K562 (cell line): Measurements from ENCODE around the gene VWA7. TPM values are rescaled to one million over a fixed set of nuclear protein-coding genes. Genes with fewer than 3 reads are reported as not detected.

ENCODE experiments used
- ARID1B ChIP-seq: fragments of 450-650 bp; IDR thresholded peaks from 2 replicates; pipeline ENCODE4 v1.6.1; 2016; ENCODE audit warnings: antibody characterized with exemption, mild to moderate bottlenecking, inconsistent platforms
- BDP1 ChIP-seq: IDR thresholded peaks from 3 replicates; pipeline ENCODE4 v1.6.1; 2011; ENCODE audit not compliant: insufficient read length, insufficient read depth
- CBX3 ChIP-seq, 2 experiments: IDR thresholded peaks; 1 replicate in 1 of 2; 2 replicates in 1 of 2; pipeline ENCODE4 v1.6.1; 2012; ENCODE audit warnings: inconsistent platforms in 2 of 2, low read length in 2 of 2, borderline replicate concordance in 1 of 2, control low read depth in 1 of 2
- COPS2 ChIP-seq: fragments of 450-650 bp; conservative IDR thresholded peaks from 2 replicates; pipeline ENCODE4 v1.6.1; 2016; ENCODE audit warnings: mild to moderate bottlenecking, moderate library complexity
- CREB3L1 ChIP-seq: fragments of 450-650 bp; IDR thresholded peaks from 2 replicates; pipeline ENCODE4 v1.6.1; 2014; ENCODE audit warnings: low read depth, mild to moderate bottlenecking, moderate library complexity, borderline replicate concordance
- CUX1 ChIP-seq: fragments of 200-800 bp; sonication (Bioruptor generic); IDR thresholded peaks from 2 replicates; pipeline ENCODE4 v1.6.1; 2016; ENCODE audit warnings: missing genetic modification characterization, missing compliant biosample characterization
- DLX4 ChIP-seq: fragments of 250-450 bp; sonication (Bioruptor Pico); IDR thresholded peaks from 2 replicates; pipeline ENCODE4 v1.6.1; 2021; ENCODE audit warnings: mild to moderate bottlenecking
- EHMT2 ChIP-seq: fragments of 450-650 bp; IDR thresholded peaks from 2 replicates; pipeline ENCODE4 v1.6.1; 2018; ENCODE audit warnings: antibody characterized with exemption
- EP300 ChIP-seq: IDR thresholded peaks from 2 replicates; pipeline ENCODE4 v1.6.1; 2012; ENCODE audit warnings: low read length, improper control_type of control experiment
- FOS ChIP-seq: IDR thresholded peaks from 3 replicates; pipeline ENCODE4 v1.6.1; 2011; ENCODE audit not compliant: insufficient read length; ENCODE audit errors: extremely low read depth
- FOXJ3 ChIP-seq: sonication (generic); formaldehyde crosslinking; IDR thresholded peaks from 2 replicates; pipeline ENCODE4 v1.4.0; 2020; ENCODE audit warnings: mild to moderate bottlenecking, missing genetic modification reagents
- GTF3C2 ChIP-seq: IDR thresholded peaks from 3 replicates; pipeline ENCODE4 v1.6.1; 2011; ENCODE audit warnings: borderline replicate concordance, mild to moderate bottlenecking, moderate library complexity; ENCODE audit not compliant: insufficient read length; ENCODE audit errors: extremely low read depth
- IFI16 ChIP-seq: fragments of 250-450 bp; sonication (Bioruptor Pico); IDR thresholded peaks from 2 replicates; pipeline ENCODE4 v2.1.2; 2022; ENCODE audit warnings: mild to moderate bottlenecking, inconsistent platforms
- MEF2A ChIP-seq: IDR thresholded peaks from 2 replicates; pipeline ENCODE4 v1.6.1; 2011; ENCODE audit warnings: low read depth, mild to moderate bottlenecking, low read length, moderate library complexity; ENCODE audit not compliant: control insufficient read depth
- STAT5B ChIP-seq: fragments of 250-450 bp; sonication (Bioruptor Pico); IDR thresholded peaks from 2 replicates; pipeline ENCODE4 v1.8.0; 2021; ENCODE audit warnings: mild to moderate bottlenecking, inconsistent platforms
- TAL1 ChIP-seq: fragments of 450-650 bp; IDR thresholded peaks from 2 replicates; pipeline ENCODE4 v1.6.1; 2016; ENCODE audit warnings: mild to moderate bottlenecking
- ZC3H8 ChIP-seq: fragments of 450-650 bp; IDR thresholded peaks from 2 replicates; pipeline ENCODE4 v1.6.1; 2017
- ZNF121 ChIP-seq: sonication (generic); formaldehyde crosslinking; conservative IDR thresholded peaks from 2 replicates; pipeline ENCODE4 v1.8.0; 2022; ENCODE audit warnings: missing genetic modification reagents
- ZSCAN29 ChIP-seq: fragments of 450-650 bp; IDR thresholded peaks from 2 replicates; pipeline ENCODE4 v1.6.1; 2017
- polyA plus RNA-seq, 8 experiments: library from polyadenylated mRNA; depleted of rRNA in 4 of 8; stranded (reverse) in 5 of 8; unstranded in 3 of 8; fragments of >200 nt; fragmentation: Nextera tagmentation in 2 of 8; fragmentation: Illumina TruSeq in 1 of 8; extraction: Ambion mirVana in 2 of 8; extraction: Trizol in 1 of 8; gene quantifications; 2 replicates each; pipeline versions ENCODE4 v1.2.1 to v1.2.3, GENCODE V29; 2011 to 2014; ENCODE audit warnings: inconsistent platforms in 1 of 8, missing spikeins in 1 of 8
- total RNA-seq, 7 experiments: library from RNA; depleted of rRNA in 6 of 7; stranded (reverse); fragments of >200 nt in 6 of 7; fragmentation: Illumina TruSeq in 2 of 7; extraction: Trizol in 2 of 7; gene quantifications; 2 replicates each; pipeline versions ENCODE4 v1.2.1 to v1.2.3, GENCODE V29; 2011 to 2021; ENCODE audit warnings: low replicate concordance in 1 of 7

Gene VWA7
- total and polyA plus RNA-seq, 9 of the 15 experiments (the other 6 are each of a cell fraction or from before 2014, with no cell fraction given): 0.18 to 2.9 (median 0.95) TPM

- no peak for TF ChIP-seq CUX1 (CRISPR knock-in tag)
- no peak; the same call in 1 of the 2 replicates for TF ChIP-seq ZNF121 (CRISPR knock-in tag)
- no peak for TF ChIP-seq GTF3C2
- peak; percentile 60 for TF ChIP-seq ARID1B
- no peak for TF ChIP-seq FOXJ3
- TF ChIP-seq STAT5B: no peak
- no peak for TF ChIP-seq TAL1
- no peak for TF ChIP-seq BDP1
- TF ChIP-seq IFI16 (CRISPR knock-in tag): no peak
- TF ChIP-seq ZC3H8: peak; percentile 79; the same call in 1 of the 2 replicates
- TF ChIP-seq DLX4 (CRISPR knock-in tag): no peak
- TF ChIP-seq CREB3L1: no peak
- TF ChIP-seq EP300: peak; percentile 28
- no peak for TF ChIP-seq ZSCAN29
- no peak for TF ChIP-seq FOS
- peak; percentile 89 for TF ChIP-seq EHMT2
- 0 out of 2 replicates have a peak, but pooled peaks have one; percentile 2 for TF ChIP-seq MEF2A
- no peak for TF ChIP-seq COPS2
- TF ChIP-seq CBX3 (IDR thresholded peaks at IDR 0.05; ENCODE audit: borderline replicate concordance in 1 of 2, low read length in 2 of 2): peak in 1 of 2 experiments; percentile 88; a peak in 1 of 3 replicates
These were observed 7.3 kb downstream of the VWA7 start (continued) for GRCh38 chr6:31769684-31770371.
